Kidney (tissue), 14 donors: Measurements from ENCODE around the gene HAX1. TPM values are rescaled to one million over a fixed set of nuclear protein-coding genes. Genes with fewer than 3 reads are reported as not detected.

ENCODE experiments used
- DNase-seq, 5 donors: peaks; one replicate each; pipeline ENCODE4 v3.0.0-alpha.2; 2013 to 2020
- FAIRE-seq: peaks from 2 replicates; lab custom pipeline; 2012; peaks lifted over from hg19 to GRCh38; lab: Jason Lieb, UNC
- H3K27ac ChIP-seq, 2 donors: one replicate each; pipeline ENCODE4 v1.7.0; 2013; ENCODE audit warnings: low read depth in 2 of 2, low read length in 2 of 2, inconsistent platforms in 1 of 2
- H3K27me3 ChIP-seq: one replicate; pipeline ENCODE4 v1.7.1; 2013; ENCODE audit warnings: low read length, inconsistent platforms; ENCODE audit not compliant: control insufficient read depth, insufficient read depth
- H3K36me3 ChIP-seq, 3 donors: one replicate each; pipeline versions ENCODE4 v1.7.0 to v1.7.1; 2013; ENCODE audit warnings: low read length in 3 of 3, control low read depth in 1 of 3, inconsistent platforms in 1 of 3; ENCODE audit not compliant: insufficient read depth in 3 of 3, control insufficient read depth in 2 of 3
- H3K4me1 ChIP-seq, 3 donors: one replicate each; pipeline versions ENCODE4 v1.7.0 to v1.7.1; 2013; ENCODE audit warnings: low read length in 3 of 3, inconsistent platforms in 1 of 3, low read depth in 1 of 3; ENCODE audit not compliant: control insufficient read depth in 2 of 3, insufficient read depth in 2 of 3
- H3K4me3 ChIP-seq, 3 donors: one replicate each; pipeline versions ENCODE4 v1.7.0 to v1.8.1; 2013; ENCODE audit warnings: low read length in 3 of 3, control low read depth in 1 of 3, inconsistent platforms in 1 of 3
- H3K9ac ChIP-seq, 3 donors: one replicate each; pipeline versions ENCODE4 v1.7.0 to v1.7.1; 2013; ENCODE audit warnings: low read length in 3 of 3, control low read depth in 1 of 3, inconsistent platforms in 1 of 3
- H3K9me3 ChIP-seq, 3 donors: one replicate each; pipeline versions ENCODE4 v1.7.0 to v1.7.1; 2013; ENCODE audit warnings: low read length in 3 of 3, control low read depth in 1 of 3, inconsistent platforms in 1 of 3; ENCODE audit not compliant: control insufficient read depth in 2 of 3, insufficient read depth in 1 of 3
- CTCF ChIP-seq: IDR thresholded peaks from 3 replicates; pipeline ENCODE4 v1.5.1; 2012; ENCODE audit warnings: mild to moderate bottlenecking, moderate library complexity, borderline replicate concordance; ENCODE audit not compliant: insufficient read depth; ENCODE audit errors: extremely low read depth
- intact Hi-C: fragments of 100-400 bp; cut with DNase I; formaldehyde crosslinking; loops from one replicate; pipeline ENCODE4 v1.11.1; 2022
- polyA plus RNA-seq: library from polyadenylated mRNA; stranded (reverse); fragments of 350-450 nt; fragmentation: Illumina TruSeq; extraction: RNeasy Lipid Tissue Mini Kit (QIAGEN cat#74804); gene quantifications from one replicate; pipeline ENCODE4 v1.2.3, GENCODE V29; 2014; ENCODE audit warnings: low read depth, low replicate concordance; ENCODE audit not compliant: insufficient read depth
- total RNA-seq: library from RNA; stranded (reverse); fragmentation: NEBNext Ultra II Directional; extraction: Animal tissue kit (Norgen Biotek cat#: 25700); gene quantifications from one replicate; pipeline ENCODE4 v1.2.1, GENCODE V29; 2021
- donor health status: control.
- donor health status: control.
- donor health status: control.
- donor health status: control.
- donor health status: control.
- donor health status: DM: yes; HTN: yes; CAD: no.
- donor health status: Normal renal cell carcinoma (clear cell type).

HAX1 gene
- total and polyA plus RNA-seq, 2 donors from 2014 or later = 74.8 to 153 TPM

DNA sequence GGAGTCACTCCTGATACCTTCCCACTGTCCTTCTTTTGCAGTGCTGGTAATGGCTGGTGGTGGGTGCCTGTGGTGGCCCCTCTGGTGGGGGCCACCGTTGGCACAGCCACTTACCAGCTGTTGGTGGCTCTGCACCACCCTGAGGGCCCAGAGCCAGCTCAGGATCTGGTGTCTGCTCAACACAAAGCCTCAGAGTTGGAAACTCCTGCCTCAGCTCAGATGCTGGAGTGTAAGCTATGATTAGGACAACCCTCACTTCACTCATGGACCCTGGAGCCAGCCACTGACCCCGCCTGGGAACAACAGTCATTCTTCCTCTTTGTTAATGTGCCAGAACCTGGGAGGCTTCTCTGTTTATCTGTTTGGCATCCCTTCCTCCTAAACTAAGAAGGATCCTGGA is 51.8 kb downstream of the HAX1 start:
- no peak for FAIRE-seq
- intact Hi-C loops = no loop called here
- DNase-seq = no peak
- Histone ChIP-seq H3K4me1 (peaks cover 3 to 24% (median 5%) of the 10 kb centered on the region in 3 donors), H3K36me3 (no peaks in the 10 kb centered on the region), H3K27ac (no peak overlapping the region), H3K27me3 (no peaks in the 10 kb centered on the region), H3K4me3 (peak overlapping the region in 1 of 3 donors; percentile 79), H3K9me3 (no peaks in the 10 kb centered on the region), H3K9ac (no peak overlapping the region)
- TF ChIP-seq CTCF = no peak

DNA sequence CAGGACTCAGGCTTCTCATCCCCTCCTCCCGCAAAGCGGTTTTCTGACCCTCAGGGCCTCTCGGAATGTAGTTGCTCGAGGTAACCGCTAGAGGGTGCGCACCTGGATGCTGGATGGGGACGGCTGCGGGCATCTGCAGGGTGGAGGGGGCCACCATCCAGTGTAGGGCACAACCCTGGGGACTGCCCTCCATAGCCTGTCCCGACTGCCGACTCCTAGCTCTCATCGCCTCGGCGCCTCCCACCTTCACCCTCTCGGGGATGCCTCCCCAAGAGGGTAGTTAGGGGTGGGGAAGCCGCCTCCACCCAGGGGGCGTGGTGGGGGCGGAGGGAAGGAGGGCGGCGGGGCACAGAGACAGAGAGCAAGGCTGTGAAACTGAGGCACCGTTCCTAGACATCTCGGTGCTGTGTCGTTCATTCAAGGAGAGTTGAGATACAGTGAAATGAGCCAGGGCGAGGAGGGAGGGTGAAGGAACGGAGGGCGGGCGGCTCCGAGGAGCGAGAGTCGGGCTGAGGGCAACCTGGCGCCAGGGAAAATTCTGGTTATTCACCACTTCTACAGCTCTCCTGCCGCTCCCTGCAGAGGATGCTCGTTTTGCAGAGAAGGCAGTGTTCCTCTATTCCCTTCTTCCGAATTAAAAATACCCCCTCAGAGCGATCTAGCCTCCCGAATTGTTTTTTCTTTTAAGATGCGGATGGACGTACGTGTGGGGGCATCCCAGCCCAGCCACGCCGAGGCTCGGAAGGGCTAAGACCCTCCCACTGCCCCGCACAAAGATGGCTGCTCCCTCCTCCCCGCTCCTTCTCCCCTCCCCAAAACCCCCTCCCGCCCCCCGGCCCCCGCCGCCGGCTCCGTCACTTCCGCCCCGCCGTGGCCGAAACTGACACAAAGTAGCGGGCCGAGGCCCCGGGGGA is 52.5 kb downstream of the HAX1 start, which contains the start of gene ATP8B2:
TSS of gene ATP8B2 (plus strand) at position 857 of the 914 bp plus-strand sequence. CDS start 2,617 bp downstream, outside the sequence.
- DNase-seq (peak; percentile 88 to 93 (median 90)), FAIRE-seq (no peak)
- H3K36me3 ChIP-seq = no peaks in the 10 kb centered on the region
- peaks cover 3 to 24% (median 5%) of the 10 kb centered on the region in 3 donors for H3K4me1 ChIP-seq
- peak; percentile 72 for TF ChIP-seq CTCF
- H3K27ac ChIP-seq = peak within 1 kb of the TSS; percentile 72 to 73
- no peaks in the 10 kb centered on the region for H3K9me3 ChIP-seq
- H3K27me3 ChIP-seq = no peaks in the 10 kb centered on the region
- peak within 1 kb of the TSS; percentile 71 to 79 (median 76) for H3K9ac ChIP-seq
- peak within 1 kb of the TSS; percentile 77 to 86 (median 79) for H3K4me3 ChIP-seq
- intact Hi-C loops = no loop called here

Other genes with a start within 250 kb of the HAX1 start
- gene NUP210L, start 117.6 kb upstream of the HAX1 start, total RNA-seq = 0.06 TPM
- not detected for gene NUP210L, start 117.6 kb upstream of the HAX1 start, polyA plus RNA-seq
- gene TPM3, start 80.5 kb upstream of the HAX1 start, total RNA-seq = 315 TPM
- 156 TPM for gene TPM3, start 80.5 kb upstream of the HAX1 start, polyA plus RNA-seq
- not detected for gene CFAP141, start 66.3 kb upstream of the HAX1 start, total RNA-seq
- not detected for gene CFAP141, start 66.3 kb upstream of the HAX1 start, polyA plus RNA-seq
- 131 TPM for gene UBAP2L, start 51.7 kb upstream of the HAX1 start, total RNA-seq
- 46.2 TPM for gene UBAP2L, start 51.7 kb upstream of the HAX1 start, polyA plus RNA-seq
- not detected for gene AQP10, start 48.5 kb downstream of the HAX1 start, total RNA-seq
- gene AQP10, start 48.5 kb downstream of the HAX1 start, polyA plus RNA-seq = not detected
- gene ATP8B2, start 52.9 kb downstream of the HAX1 start, total RNA-seq = 40.9 TPM
- 6.2 TPM for gene ATP8B2, start 52.9 kb downstream of the HAX1 start, polyA plus RNA-seq
- 33.0 TPM for gene IL6R, start 132.7 kb downstream of the HAX1 start, total RNA-seq
- 6.2 TPM for gene IL6R, start 132.7 kb downstream of the HAX1 start, polyA plus RNA-seq
- gene TDRD10, start 229.6 kb downstream of the HAX1 start, total RNA-seq = 4.7 TPM
- gene TDRD10, start 229.6 kb downstream of the HAX1 start, polyA plus RNA-seq = 2.3 TPM
- 18.1 TPM for gene SHE, start 229.8 kb downstream of the HAX1 start, total RNA-seq
- 7.6 TPM for gene SHE, start 229.8 kb downstream of the HAX1 start, polyA plus RNA-seq